NCI-H2196 treated with DMSO at 0.1 percent for 48 hours (cell line): ENCODE results near the gene CMIP.
"Not testable (repeated sequence)": the region's sequence is repeated elsewhere in the genome, so short reads cannot be mapped to it uniquely, and the experiment has no call there.

Experiments
- DNase-seq: peaks from one replicate; lab custom pipeline; 2025; ENCODE audit not compliant: unreplicated experiment; lab: John Stamatoyannopoulos, UW

CMIP gene

DNA sequence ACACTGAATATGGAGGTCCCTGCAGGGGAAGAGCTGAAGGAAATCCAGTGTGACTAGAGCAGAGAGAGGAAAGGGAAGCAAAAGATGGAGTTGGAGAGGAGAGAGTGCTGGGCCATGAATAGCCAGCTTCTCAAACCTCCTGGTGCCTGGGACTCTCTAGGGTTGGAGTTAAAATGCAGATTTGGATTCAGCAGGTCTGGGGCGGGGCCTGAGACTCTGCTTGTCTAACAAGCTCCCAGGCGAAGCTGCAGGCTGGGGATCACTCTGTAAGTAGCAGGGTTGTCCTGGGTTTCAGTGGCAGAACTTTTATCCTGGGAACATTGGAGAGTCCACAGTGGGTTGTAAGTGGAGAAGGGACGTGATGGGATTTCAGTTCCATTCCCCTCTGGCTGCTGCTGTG lies 231.1 kb downstream of the CMIP start:
- DNase-seq, result no peak

DNA sequence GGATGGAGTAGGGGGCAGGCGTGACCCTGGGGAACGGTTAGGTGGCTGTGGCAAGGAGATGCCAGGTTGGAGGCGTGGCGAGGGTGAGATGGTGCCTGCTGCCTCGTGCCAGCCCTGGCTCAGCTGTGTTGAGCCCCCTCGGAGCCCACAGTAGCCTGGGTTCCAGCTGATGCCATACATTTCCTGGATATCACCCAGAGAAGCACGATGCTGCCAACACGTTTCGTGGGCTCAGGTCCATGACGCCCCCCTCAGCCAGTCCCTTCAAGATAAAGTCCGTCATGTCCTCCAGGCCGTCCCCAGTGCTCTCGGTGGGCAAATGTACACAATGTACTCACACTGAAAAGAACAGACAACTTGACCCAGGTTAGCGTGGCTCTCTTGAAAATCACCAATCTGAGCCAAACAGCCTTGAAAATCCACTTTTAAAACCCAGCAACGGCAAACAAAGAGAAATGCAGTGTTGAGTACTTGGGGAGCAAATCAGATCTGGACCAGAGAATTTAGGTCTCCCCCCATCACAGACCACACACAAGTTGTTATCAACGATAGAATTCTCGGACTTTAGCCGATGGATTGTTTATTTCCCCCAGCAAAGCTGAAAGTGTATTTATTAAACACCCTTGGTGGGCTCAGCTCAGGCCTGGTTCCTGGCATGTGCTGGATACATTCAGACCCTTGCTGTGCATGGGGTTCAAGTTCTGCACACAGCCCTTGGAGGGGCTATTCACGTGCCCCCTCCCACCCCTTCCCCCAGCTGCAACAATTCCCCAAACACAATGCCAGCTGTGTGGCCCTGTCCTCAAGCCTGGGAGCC lies 231.7 kb downstream of the CMIP start:
- DNase-seq, result no peak

DNA sequence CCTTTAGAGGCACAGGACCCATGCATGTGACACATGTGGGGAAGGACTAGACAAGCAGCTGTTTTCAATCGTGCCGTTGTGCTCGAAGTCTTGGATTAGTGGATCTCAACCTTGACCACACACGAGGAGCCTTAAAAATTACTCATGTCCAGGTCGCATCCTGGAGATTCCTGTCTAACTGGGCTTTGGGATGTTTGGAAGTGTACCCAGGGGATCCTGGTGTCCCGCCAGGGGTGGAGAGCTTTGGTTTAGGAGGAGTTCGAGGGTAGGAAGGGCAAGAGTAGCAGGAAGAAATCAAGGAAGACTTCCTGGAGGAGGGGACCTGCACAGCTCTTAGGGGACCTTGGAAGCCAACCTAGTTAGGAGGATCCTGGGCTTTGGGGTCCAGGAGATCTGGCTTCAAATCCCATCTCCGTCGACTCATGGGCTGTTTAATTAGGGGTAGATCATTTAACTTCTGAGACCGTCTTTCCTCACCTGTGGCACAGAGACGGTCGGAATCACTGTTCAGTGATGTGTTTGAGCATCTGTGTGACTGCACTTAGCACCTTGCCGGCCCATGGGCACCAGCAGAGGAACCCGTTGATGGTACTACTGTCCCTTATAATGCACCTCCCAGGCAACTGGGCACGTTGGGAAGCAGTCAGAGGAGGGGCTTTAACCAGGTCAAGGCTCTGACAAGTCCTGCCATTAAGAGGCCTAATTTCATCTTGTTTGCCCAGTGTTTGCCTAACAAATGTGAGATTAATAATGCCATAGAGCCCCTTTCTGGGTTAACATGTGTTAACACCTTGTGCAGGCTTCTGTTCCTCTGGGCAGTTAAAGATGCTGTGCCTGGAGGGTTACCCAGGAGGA lies 232.5 kb downstream of the CMIP start:
- DNase-seq, result no peak

DNA sequence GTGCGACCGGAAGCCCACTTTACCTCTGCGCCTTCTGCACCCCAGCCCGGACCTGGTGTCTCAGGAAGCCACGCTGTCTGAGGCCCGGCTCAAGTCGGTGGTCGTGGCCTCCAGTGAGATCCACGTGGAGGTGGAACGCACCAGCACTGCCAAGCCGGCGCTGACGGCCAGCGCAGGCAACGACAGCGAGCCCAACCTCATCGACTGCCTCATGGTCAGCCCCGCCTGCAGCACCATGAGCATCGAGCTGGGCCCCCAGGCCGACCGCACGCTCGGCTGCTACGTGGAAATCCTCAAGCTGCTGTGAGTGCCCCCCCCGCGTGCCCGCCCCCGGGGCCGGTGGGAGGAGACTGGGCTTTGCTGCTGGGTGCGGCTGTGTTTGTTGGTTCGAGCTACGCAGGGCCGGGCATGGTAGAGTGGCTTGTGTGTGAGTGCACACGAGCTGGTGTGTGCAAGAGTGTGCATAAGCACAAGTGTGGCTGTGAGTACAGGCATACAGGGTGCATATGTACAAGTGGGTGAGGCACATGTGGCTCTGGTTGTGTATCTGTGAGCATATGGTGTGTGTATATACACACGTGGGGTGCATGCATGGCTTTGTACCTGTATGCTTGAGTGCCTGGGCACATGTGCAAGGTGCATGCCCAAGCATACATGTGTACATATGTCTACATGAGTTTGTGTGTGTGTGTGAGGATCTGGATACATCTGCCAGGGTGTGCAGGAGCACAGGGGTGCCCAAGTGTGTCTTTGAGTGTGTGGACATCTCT lies 233.9 kb downstream of the CMIP start:
- DNase-seq, result no peak

DNA sequence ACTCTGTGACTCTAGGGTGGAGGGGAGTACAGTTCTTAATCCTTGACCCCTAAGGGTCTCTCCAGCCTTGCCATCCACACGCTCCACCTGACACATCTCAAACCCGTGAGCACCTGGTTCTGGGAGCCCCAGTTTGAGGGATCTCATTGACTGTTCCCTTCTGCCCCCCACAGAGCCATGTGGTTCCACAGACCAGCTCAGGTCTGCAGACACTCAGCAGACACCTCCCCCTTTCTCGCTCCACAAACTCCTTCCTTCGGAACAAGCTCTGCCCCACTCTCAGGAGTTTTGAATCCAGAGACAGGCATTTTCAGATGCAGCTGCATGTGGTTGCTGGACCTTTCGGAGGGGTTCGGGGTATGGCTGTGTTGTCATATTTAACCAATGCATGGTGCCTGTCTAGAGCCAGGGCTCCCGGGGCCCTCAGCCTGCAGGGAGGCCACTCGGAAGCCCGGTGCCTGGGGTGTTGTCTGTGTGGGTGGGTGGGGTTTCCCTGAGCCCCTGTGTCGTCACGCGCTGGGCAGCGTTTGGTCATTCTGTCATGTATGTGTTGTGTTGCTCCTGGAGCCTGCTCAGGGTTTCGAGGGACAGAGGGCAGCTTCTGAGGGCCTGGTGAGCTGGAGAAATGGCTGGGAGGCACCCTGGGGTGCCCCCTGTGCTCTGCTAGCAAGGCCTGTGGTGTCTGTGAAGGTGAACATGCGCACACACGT lies 235.3 kb downstream of the CMIP start:
- DNase-seq, result no peak

DNA sequence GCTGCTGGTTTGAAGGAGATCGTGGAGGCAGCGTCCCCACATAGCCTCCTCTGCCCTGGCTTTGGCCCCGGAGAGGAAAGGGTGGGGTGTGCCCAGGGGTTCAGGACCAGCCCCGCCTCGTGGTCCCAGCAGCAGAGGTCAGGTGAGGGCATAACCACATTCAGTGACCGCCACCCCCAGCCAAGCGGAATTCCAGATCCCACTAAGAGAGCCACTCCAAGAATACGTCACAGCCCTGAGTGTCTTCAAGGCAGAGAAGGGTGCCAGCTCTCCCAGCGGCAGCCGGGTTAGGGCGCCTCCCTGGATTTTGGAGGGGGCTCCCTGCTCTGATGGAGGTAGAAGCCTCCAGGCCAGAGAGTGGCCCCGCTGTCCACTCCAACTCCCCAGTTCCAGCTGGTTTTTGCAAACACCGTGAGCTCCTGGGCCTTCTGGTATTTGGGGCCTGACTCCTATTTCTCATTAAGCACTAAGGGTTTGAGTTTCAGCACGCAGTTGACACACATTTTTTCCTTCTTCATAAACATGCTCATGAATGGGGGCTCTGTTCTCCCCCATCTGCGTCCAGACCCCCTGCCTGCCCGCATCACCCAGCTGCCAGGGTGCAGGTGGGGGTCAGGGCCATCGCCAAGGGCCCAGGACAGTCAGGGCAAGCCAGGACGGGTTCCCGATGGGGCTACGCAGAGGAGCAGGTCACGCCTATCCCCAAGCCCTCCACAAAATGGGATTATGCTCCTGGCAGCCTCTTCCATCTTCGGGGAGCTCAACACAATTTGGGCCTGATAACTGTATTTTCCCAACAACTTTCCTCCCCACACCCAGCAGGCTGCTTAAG lies 236.1 kb downstream of the CMIP start:
- DNase-seq, result no peak

DNA sequence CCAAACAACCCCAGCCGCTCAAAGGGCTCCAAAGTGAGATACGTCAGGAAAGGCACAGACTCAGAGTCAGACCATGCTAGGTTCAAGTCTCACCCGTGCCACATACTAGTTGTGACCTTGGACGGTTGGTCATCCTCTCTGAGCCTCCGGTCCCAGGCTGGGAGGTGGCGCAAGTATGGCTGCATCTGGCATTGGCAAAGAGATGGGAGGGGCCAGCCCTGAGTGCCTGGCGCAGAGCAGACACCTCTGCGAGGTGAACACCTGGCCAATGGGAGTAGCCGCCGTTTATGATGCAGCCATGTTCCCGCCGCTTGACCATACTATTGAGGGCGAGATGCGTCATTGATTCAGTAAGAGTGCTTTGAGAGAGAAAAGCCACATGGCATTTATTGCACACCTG lies 236.7 kb downstream of the CMIP start:
- DNase-seq, result no peak

DNA sequence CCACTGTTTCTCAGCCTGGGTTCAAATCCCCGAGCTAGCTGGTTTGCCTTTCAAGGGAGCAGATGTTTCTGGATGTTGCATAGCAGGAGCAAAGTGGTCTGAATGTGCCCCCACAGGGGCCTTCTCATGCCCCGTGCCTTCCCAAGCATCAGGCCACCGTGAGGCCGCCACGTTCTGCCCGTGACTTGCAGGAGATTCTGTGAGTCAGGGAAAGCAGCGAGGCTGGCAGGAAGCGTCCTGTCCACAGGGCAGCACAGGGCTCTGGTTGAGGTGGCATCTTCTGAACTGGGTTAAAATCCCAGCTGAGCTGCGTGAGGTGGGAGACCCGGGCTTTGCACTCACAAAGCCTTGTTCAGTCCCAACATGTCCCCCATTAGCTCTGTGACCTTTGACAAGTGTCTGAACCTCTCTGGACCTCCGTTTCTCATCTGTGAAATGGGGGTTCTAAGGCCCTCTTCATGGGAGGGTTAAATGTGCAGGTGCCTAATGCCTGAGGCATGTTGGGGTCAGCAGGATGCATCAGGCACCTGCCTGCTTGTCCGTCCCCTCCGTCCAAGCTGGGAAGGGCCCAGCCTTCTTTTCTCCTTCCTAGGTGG lies 239.7 kb downstream of the CMIP start:
- no peak for DNase-seq

DNA sequence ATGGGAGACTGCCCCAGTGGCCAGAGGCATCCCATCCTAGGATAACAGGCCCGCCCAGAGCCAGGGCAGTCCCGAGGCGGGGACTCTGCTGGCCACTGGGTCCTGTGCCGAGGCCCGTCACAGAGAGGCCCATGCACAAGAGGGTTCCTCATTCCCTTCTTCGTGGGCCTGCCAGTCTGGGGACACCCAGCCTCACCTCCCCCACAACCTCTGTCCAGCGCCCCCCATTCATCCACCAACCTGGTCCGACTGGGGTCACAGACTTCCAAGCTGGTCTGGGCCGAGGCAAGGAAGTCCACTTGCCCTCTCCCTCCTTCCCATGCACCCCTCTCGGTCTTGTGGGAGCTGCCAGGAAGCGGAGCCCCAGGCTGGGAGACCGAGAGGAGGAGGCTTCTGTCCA lies 240.3 kb downstream of the CMIP start:
- DNase-seq, result no peak

DNA sequence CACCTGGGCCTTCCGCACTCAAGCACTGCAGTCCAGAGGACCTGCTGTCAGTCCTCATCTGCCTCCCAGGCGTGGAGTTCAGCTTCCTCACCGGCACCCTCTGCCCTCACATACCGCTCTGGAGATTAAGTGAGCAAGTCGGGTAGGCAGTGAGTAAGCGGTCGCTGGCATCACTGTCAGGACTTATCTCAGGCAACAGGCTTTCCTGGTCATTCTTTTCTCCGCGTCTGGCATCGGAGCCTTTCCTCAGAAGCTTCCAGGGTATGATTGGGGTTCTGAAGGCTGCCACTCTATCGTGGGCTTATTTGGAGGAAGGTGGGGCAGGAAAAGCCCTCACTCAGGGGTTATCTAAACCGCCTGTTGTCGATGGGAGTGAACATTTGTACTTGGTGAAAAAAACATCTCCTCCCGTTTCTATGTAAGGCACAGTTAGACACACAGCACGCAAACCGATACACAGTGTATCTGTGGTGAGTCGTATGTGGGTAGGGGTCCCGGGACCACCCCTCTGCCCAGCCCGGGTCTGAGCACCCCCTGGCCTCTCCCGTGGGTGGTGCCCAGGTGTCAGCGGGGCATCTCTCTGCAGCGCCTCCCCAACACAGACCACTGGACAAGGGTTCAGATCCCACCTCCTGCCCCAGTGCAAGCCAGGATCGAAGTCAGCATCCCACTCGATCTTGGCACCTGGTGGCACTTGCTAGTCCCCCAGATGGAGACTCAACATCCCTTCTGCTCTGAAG lies 242.0 kb downstream of the CMIP start:
- DNase-seq, result no peak

DNA sequence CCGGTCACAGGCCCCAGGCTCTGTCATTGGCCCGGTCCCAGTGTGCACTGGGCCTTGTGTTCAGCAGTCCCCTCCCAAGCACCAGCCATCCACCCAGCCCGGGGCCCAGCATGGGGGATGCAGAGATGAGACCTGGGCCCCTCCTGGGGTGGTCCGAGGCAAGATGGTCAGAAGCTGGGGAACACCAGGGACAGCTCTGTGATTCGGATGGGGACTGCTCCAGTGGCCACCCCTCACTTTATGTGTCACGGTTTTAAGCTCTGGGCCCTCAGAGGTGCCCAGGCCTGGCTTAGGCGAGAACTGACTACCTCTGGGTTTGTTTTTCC lies 242.5 kb downstream of the CMIP start:
- no peak for DNase-seq

DNA sequence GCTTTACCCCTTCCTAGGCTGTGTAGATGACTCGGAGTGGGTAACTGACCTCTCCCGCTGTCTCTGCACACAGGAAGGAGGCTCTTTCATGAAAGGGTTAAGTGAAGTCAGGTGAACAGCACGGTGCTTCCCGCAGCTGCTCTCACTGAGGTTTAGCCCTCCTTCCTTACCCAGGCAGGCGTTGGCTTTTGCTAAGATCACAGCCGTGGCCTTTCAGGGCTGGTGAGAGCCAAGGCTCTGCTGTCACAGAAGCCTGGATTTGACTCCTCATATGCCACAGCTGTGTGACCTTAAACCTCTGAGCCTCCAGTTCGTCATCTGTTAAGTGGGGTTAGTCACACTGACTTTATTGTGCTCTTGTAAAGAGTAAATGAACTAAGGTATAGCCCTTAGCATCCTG lies 243.6 kb downstream of the CMIP start:
- DNase-seq, result no peak

DNA sequence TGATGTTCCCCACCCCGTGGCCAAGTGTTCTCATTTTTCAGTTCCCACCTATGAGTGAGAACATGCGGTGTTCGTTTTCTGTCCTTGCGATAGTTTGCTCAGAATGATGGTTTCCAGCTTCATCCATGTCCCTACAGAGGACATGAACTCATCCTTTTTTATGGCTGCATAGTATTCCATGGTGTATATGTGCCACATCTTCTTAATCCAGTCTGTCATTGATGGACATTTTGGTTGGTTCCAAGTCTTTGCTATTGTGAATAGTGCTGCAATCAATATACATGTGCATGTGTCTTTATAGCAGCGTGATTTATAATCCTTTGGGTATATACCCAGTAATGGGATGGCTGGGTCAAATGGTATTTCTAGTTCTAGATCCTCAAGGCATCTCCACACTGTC lies 244.2 kb downstream of the CMIP start:
- DNase-seq, result not testable (repeated sequence)

DNA sequence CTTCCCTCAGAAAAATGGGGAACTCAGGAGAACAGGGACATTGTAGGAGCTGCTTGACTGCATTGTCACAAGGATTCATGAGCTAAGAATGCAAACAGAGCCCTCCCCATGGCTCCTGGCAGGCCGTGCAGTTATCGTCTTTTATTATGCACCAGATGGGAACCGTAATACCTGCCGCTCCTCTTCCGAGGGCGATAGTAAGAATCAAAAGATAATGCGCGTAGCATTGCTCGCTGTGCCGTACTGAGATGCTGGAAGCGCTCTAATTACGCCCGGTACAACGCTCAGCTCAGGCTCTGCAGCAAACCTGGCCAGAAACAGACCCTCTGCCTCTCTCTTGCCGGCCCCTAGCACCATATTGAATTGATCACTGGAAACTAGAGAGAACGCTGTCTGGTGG lies 247.4 kb downstream of the CMIP start:
- DNase-seq, result no peak

DNA sequence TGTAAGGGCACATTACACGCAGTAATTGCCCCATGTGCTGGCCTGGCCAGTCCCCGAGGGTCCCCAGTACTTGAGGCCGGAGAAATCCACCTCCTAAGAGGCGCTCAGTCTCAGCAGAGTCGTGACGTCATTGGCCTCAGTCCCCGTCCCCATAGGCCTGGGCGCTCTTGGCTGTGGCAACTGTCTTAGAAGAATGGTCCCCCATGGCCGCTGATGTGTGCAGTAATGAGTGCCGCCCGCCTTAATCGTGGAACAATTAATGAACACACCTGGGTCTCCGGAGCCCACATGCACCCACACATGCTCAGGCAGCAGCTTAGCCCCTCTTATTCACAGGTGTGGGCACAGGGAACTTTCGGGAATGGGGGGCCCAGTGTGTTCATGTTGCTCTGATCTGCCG lies 248.0 kb downstream of the CMIP start:
- DNase-seq, result no peak

DNA sequence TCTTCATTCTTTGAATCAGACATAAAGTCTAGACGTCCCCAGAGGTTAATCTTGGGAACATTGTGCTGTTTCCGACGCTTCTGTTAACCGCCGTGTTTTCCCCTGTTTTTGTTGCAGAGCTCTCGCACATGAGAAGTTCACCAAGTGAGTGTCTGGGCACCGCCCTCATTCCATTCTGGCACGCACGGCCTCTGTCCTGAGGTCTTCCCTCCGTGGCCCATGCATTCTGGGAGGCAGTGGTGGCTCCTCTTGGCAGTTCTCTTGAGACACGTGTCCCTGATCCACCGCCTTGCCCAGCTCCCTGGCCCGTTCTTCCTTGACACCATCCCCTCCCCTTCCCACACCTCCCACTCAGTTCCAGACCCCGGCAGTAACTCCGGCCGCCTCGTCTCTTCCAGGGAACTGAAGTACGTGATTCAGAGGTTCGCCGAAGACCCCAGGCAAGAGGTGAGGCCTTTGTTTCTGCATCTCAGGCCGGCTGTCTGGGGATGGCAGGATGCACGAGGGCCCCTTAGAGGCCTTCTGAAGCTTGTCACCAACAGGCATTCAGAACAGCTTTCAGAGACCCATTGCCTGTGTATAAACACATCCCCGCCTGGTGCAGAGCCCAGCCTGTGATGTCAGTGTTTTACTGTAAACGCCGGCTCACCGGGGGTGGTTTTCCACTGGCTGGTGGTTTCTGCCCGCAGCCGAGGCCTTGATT lies 248.6 kb downstream of the CMIP start:
- DNase-seq, result no peak

DNA sequence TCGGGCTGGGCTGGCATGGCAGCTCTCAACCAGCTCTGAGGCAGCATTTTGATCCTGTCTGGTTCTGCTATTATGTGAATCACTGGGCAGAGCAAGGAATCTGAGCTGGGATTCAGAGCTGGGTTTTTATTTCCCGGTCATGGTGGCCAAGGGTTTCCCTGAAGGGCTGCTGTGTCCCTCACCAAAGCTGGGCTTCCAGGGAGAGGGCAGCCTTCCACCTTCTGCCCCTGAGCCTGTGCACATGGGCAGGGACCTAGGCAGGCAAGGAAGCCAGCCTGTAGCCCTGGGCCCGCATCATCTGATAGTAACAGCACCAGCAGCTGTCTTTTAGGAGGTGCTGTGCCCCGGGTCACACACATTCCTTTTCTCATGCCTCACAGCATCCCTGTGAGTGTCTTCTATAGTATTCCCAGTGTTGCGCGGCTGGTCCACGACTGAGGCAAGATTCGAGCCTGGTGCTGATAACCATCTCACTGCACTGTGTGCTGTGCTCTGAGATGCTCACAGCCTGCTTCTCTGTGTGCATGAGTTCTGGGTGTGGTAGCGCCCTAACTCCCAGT lies 249.2 kb downstream of the CMIP start:
- DNase-seq, result no peak
